ENCODE measurements around the gene ARHGEF39.

DNA sequence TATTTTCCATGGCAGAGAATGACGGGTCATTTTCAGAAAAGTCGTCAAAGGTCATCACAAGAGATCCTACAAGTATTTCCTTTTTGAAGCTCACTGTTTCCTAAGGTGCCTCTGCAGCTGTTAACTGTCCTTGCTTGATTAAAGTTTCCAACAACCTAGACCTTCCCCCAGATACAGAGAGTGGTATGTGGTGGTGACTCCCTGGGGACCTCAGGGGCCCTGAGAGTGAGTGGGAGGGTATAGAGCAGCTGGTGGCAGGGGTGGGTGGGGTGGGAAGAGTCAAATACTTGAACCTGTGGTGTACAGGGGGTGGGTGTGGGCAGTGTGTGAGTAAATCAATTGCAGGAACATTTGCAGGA lies 45.2 kb downstream of the ARHGEF39 start:
- TF ChIP-seq ZNF8 (CRISPR knock-in tag; IDR thresholded peaks at IDR 0.05), result no peak
- no peak for TF ChIP-seq ESRRG (CRISPR knock-in tag; IDR thresholded peaks at IDR 0.05)
- no peak for TF ChIP-seq ZC3H10 (CRISPR knock-in tag; IDR thresholded peaks at IDR 0.05)
- TF ChIP-seq TCF4 (CRISPR knock-in tag; IDR thresholded peaks at IDR 0.05; ENCODE audit: borderline replicate concordance), result no peak
- TF ChIP-seq ZFP3 (CRISPR knock-in tag; IDR thresholded peaks at IDR 0.05), result no peak
- no peak for TF ChIP-seq RARB (CRISPR knock-in tag; IDR thresholded peaks at IDR 0.05)
- no peak for TF ChIP-seq ZNF70 (CRISPR knock-in tag; IDR thresholded peaks at IDR 0.05)
- no peak for TF ChIP-seq CREB5 (CRISPR knock-in tag; IDR thresholded peaks at IDR 0.05; ENCODE audit: low read depth)
- TF ChIP-seq, protein P1, sequence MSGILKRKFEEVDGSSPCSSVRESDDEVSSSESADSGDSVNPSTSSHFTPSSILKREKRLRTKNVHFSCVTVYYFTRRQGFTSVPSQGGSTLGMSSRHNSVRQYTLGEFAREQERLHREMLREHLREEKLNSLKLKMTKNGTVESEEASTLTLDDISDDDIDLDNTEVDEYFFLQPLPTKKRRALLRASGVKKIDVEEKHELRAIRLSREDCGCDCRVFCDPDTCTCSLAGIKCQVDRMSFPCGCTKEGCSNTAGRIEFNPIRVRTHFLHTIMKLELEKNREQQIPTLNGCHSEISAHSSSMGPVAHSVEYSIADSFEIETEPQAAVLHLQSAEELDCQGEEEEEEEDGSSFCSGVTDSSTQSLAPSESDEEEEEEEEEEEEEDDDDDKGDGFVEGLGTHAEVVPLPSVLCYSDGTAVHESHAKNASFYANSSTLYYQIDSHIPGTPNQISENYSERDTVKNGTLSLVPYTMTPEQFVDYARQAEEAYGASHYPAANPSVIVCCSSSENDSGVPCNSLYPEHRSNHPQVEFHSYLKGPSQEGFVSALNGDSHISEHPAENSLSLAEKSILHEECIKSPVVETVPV (CRISPR knock-in tag; IDR thresholded peaks at IDR 0.05), result no peak
- TF ChIP-seq PATZ1 (CRISPR knock-in tag; IDR thresholded peaks at IDR 0.05; ENCODE audit: borderline replicate concordance), result no peak
- no peak for TF ChIP-seq CSDC2 (CRISPR knock-in tag; IDR thresholded peaks at IDR 0.05)
- no peak for TF ChIP-seq ARNTL (CRISPR knock-in tag; IDR thresholded peaks at IDR 0.05; ENCODE audit: borderline replicate concordance, low read depth)
- TF ChIP-seq ISL1 (CRISPR knock-in tag; IDR thresholded peaks at IDR 0.05), result no peak
